SIG-M5 (cell line): Measurements from ENCODE around the gene TMEM134.

Source experiments
- DNase-seq: peaks from one replicate; lab custom pipeline; 2025; lab: John Stamatoyannopoulos, UW

TMEM134 gene

GRCh38 chr11:67458266-67458665 is 10.8 kb downstream of the TMEM134 start:
- DNase-seq = no peak

- DNase-seq = no peak
Observed at GRCh38 chr11:67457453-67457852, 11.6 kb downstream of the TMEM134 start.

GRCh38 chr11:67456068-67456705 is 12.9 kb downstream of the TMEM134 start:
- DNase-seq = no peak

GRCh38 chr11:67455054-67455453 is 14.0 kb downstream of the TMEM134 start, which contains the start of gene CABP4:
TSS of gene CABP4 (plus strand) at chr11:67455354. CDS start at chr11:67455424, 70 bp downstream.
- DNase-seq = no peak

- no peak for DNase-seq
Observed at GRCh38 chr11:67453816-67454732, 15.0 kb downstream of the TMEM134 start.

GRCh38 chr11:67452141-67452952 is 16.7 kb downstream of the TMEM134 start, which contains the start of gene GPR152:
TSS of gene GPR152 (minus strand) at chr11:67452729. CDS start at chr11:67452724, 5 bp downstream.
- DNase-seq = no peak

GRCh38 chr11:67451658-67451976 is 17.4 kb downstream of the TMEM134 start:
- no peak for DNase-seq

- DNase-seq = no peak
Observed at GRCh38 chr11:67450796-67451657, 18.0 kb downstream of the TMEM134 start.

- no peak for DNase-seq
Observed at GRCh38 chr11:67449116-67449844, 19.8 kb downstream of the TMEM134 start.

GRCh38 chr11:67448220-67448609 is 20.8 kb downstream of the TMEM134 start:
- no peak for DNase-seq

- no peak for DNase-seq
Observed at GRCh38 chr11:67445515-67445914, 23.5 kb downstream of the TMEM134 start.

GRCh38 chr11:67442504-67443404 is 26.3 kb downstream of the TMEM134 start:
- DNase-seq = no peak

- no peak for DNase-seq
Observed at GRCh38 chr11:67441731-67442351, 27.2 kb downstream of the TMEM134 start.

- no peak for DNase-seq
Observed at GRCh38 chr11:67441098-67441563, 27.9 kb downstream of the TMEM134 start.

GRCh38 chr11:67440229-67441097 is 28.6 kb downstream of the TMEM134 start:
- DNase-seq = no peak

- no peak for DNase-seq
Observed at GRCh38 chr11:67439321-67440228, 29.5 kb downstream of the TMEM134 start.
